Measurements from ENCODE around the gene RGS17.
A peak's percentile ranks its signal among the peaks of the same experiment; 100 is the strongest.

Gene RGS17, protein sequence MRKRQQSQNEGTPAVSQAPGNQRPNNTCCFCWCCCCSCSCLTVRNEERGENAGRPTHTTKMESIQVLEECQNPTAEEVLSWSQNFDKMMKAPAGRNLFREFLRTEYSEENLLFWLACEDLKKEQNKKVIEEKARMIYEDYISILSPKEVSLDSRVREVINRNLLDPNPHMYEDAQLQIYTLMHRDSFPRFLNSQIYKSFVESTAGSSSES

DNA sequence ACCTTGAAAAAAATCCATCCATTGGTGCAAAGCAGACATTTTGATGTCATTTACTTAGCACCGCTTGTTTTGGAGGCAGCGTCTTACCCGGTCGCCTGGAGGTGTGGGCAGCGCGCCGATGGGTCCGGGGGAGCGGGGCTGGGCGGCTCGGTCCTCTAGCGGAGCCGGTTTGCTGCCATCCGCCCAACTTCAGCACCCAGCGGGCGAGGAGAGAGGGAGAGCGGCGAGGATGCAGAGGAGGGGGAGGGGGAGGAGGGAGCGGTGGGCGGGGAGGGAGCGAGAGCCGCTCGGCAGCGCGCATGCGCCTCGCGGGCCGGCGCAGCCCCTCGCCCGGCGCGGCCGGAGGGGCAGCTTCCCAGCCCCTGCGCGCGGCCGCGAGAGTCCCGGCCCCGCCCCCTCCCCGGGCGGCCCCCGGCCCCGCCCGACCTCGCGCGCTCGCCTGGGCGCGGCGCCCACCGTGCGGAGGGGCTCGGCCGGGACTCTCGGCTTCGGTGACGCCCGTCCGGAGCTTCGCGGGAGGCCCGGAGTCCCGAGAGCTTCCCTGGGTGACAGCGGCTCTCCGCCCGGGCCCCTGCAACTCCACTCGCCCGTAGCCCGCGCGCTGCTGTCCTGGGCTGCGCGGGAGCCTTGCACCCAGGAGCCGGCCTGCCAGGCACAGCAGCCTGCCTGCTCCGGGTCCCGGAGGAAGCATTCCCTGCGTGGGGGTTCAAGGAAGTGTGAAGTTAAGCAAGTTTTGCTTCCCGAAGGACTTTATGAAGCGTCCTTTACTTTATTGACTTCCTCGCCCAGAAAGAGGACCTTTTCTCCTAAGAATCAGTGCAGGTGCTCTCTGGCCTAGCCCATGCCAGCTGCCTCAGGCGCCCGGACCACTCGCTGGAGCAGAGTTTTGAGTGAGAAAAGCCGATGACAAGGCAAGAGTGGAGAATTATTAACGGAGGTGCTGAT is at the start of gene RGS17:
TSS of gene RGS17 (minus strand) at position 246 of the 945 bp plus-strand sequence. CDS start 87,264 bp downstream, outside the sequence.
- peak within 1 kb of the TSS; percentile 58 for H3K4me3 ChIP-seq (ENCODE audit: low read depth, low read length)
- TF ChIP-seq, protein P1, sequence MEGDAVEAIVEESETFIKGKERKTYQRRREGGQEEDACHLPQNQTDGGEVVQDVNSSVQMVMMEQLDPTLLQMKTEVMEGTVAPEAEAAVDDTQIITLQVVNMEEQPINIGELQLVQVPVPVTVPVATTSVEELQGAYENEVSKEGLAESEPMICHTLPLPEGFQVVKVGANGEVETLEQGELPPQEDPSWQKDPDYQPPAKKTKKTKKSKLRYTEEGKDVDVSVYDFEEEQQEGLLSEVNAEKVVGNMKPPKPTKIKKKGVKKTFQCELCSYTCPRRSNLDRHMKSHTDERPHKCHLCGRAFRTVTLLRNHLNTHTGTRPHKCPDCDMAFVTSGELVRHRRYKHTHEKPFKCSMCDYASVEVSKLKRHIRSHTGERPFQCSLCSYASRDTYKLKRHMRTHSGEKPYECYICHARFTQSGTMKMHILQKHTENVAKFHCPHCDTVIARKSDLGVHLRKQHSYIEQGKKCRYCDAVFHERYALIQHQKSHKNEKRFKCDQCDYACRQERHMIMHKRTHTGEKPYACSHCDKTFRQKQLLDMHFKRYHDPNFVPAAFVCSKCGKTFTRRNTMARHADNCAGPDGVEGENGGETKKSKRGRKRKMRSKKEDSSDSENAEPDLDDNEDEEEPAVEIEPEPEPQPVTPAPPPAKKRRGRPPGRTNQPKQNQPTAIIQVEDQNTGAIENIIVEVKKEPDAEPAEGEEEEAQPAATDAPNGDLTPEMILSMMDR (IDR thresholded peaks at IDR 0.05; ENCODE audit: control insufficient read depth, extremely low read depth, insufficient read depth) = no peak
- DNase-seq (ENCODE audit: low read depth) = no peak

DNA sequence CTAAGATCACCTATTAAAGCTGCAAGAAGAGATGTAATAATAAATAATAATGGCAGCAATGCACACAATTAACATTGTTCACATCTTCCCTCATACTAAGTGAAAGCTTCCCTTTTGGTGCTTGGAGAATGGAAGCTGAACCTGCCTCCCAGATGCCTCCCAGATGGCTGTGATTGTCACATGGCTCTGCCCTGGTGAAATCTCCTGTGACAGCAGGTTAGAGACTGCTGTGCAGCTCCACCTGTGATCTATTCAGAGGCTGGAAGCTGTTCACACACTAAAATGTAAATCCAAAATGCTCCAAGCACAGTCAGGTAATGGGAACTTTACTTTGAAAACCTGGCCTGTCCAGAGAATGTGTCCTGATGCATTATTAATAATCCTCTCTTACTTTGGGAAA is 41.7 kb upstream of the RGS17 start:
- DNase-seq (ENCODE audit: low read depth) = no peak
- no peak overlapping the region for H3K4me3 ChIP-seq (ENCODE audit: low read depth, low read length)
- TF ChIP-seq, protein P1 (IDR thresholded peaks at IDR 0.05; ENCODE audit: control insufficient read depth, extremely low read depth, insufficient read depth) = no peak

DNA sequence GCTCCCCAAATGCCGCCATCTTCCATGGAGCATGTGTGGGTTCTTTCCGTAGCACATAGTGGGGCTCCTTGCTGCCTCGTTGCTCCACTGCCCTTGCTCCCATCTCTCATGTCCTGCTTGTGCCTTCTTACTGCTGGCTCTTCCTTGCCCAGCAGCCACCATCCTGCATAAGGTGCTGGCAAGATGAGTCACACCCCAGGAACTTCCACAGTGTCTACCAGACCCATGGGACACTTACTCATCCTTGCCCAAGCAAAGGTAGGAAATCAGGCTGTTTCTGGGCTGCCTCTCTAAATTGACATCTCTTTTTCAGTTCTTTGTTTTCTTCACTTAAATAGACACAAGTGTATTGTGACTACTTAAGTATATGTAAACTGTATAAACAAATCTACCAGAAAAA is 39.4 kb upstream of the RGS17 start:
- no peak overlapping the region for H3K4me3 ChIP-seq (ENCODE audit: low read depth, low read length)
- TF ChIP-seq, protein P1 (IDR thresholded peaks at IDR 0.05; ENCODE audit: control insufficient read depth, extremely low read depth, insufficient read depth) = no peak
- DNase-seq (ENCODE audit: low read depth) = no peak

DNA sequence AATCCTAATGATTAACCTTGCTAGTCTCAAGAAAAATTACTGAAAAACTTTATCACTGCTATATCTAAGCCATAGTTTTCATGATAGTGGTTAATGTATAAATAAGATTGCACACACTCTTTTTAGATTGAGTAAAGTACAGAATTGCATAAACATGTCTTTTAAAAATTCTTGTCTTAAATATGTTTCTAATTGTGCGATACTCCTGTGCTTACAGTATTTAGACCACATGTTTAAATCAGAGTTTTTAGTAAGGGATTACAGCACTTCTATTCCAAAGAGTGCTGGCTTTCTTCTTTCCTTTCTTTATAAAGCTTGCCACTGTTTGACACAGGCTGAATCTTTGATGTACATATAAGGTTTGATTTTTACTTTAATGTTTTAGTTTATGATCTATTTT is 36.8 kb upstream of the RGS17 start:
- no peak for DNase-seq (ENCODE audit: low read depth)

DNA sequence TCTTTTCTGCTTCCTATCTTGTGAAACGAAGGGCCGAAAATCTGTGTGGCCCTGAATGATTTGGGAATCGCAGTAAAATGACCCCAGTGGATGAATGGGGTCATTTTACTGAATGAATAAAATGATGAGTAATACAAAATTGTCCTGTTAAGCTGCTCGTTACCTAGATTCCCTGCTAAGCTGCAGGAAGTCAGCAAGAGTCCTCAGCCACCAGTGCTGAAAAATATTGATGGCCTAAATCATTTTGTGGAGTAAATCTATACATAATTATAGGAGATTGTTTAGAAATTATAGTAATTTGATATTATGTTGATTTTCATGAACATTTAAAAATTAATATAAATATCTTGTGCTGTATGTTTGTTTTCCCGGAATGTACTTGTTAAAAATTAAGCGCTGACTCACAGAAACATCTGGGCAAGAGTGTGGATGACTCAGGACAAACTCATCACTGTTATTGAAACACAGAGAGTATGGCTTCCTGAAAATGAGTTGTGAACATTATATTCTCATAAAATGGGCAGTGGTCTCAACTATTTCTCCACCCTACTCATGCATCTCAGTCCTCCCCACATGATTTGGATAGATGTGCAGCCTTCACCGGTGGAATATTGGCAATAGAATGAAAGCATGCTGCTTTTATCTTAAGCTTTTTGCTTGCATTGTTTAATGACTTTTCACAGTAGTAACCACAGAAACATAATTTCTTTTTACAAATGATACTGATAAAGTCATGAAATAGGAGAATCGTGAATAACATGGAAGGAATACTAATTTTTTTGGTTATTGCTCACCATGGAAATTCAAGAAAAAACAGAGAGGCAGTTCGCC is 36.2 kb upstream of the RGS17 start:
- H3K4me3 ChIP-seq (ENCODE audit: low read depth, low read length) = no peak overlapping the region
- TF ChIP-seq, protein P1 (IDR thresholded peaks at IDR 0.05; ENCODE audit: control insufficient read depth, extremely low read depth, insufficient read depth) = no peak
- DNase-seq (ENCODE audit: low read depth) = no peak

More for the DNA sequence above, 36.8 kb upstream of the RGS17 start:
- no peak overlapping the region for H3K4me3 ChIP-seq (ENCODE audit: low read depth, low read length)
- TF ChIP-seq, protein P1 (IDR thresholded peaks at IDR 0.05; ENCODE audit: control insufficient read depth, extremely low read depth, insufficient read depth) = no peak

DNA sequence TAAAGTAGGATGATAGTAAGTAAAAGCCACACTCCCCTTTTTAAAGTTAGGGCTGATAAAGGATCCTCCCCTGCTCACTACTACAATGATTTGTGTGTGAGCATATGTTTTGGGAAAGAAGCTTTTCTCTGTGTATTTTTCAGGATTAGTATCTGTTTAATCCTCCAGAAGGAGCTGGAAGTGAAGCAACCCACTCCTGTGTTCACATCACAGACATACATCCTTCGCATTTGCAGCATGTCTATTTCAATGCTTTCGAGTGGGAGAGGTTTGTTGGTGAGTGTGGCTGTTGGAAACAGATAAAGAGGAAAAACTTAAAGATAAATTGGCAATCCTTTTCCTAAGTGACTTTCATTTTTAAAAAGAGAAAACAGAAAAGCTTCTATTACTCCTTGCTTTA is 31.6 kb upstream of the RGS17 start:
- TF ChIP-seq, protein P1 (IDR thresholded peaks at IDR 0.05; ENCODE audit: control insufficient read depth, extremely low read depth, insufficient read depth) = no peak
- H3K4me3 ChIP-seq (ENCODE audit: low read depth, low read length) = no peak overlapping the region
- no peak for DNase-seq (ENCODE audit: low read depth)
